Endothelial cell of umbilical vein (primary cell): Measurements from ENCODE around the gene NAP1L1.
A peak's percentile ranks its signal among the peaks of the same experiment; 100 is the strongest.

Experiments
- CTCF ChIP-seq, 2 donors: IDR thresholded peaks; 1 replicate in 1 of 2; 2 replicates in 1 of 2; pipeline ENCODE4 v1.5.1; 2011; ENCODE audit warnings: low read length in 2 of 2, mild to moderate bottlenecking in 2 of 2, moderate library complexity in 2 of 2, control low read depth in 1 of 2, inconsistent platforms in 1 of 2, low read depth in 1 of 2; ENCODE audit not compliant: insufficient read depth in 1 of 2; ENCODE audit errors: extremely low read depth in 1 of 2
- EZH2 ChIP-seq: IDR thresholded peaks from 2 replicates; pipeline ENCODE4 v1.6.1; 2012; ENCODE audit warnings: borderline replicate concordance, low read depth, mild to moderate bottlenecking, moderate library complexity, low read length, inconsistent platforms; ENCODE audit not compliant: severe bottlenecking
- JUN ChIP-seq: IDR thresholded peaks from 2 replicates; pipeline ENCODE4 v1.6.1; 2011; ENCODE audit warnings: borderline replicate concordance, low read depth; ENCODE audit not compliant: insufficient read length, insufficient read depth
- MAX ChIP-seq: IDR thresholded peaks from 2 replicates; pipeline ENCODE4 v1.6.1; 2011; ENCODE audit not compliant: insufficient read depth, insufficient read length
- MYC ChIP-seq: IDR thresholded peaks from one replicate; pipeline ENCODE4 v1.6.1; 2011; ENCODE audit warnings: mild to moderate bottlenecking, low read depth, low read length
- POLR2A ChIP-seq: IDR thresholded peaks from 2 replicates; pipeline ENCODE4 v1.6.1; 2012; ENCODE audit warnings: low read depth, mild to moderate bottlenecking, control low read depth, low read length
- POLR2AphosphoS5 ChIP-seq: IDR thresholded peaks from 2 replicates; pipeline ENCODE4 v1.6.1; 2012; ENCODE audit warnings: low read depth, mild to moderate bottlenecking, control low read depth, low read length, moderate library complexity; ENCODE audit not compliant: insufficient read depth

- TF ChIP-seq CTCF (IDR thresholded peaks at IDR 0.05; ENCODE audit: extremely low read depth in 1 of 2, insufficient read depth in 1 of 2, low read depth in 1 of 2, low read length in 2 of 2) = peak in 1 of 2 donors; percentile 38
- TF ChIP-seq POLR2A = no peak
- no peak for TF ChIP-seq JUN
- no peak for TF ChIP-seq POLR2AphosphoS5
- no peak for TF ChIP-seq MYC
- no peak for TF ChIP-seq EZH2
- TF ChIP-seq MAX = peak; percentile 18
Observed at GRCh38 chr12:76084863-76085519, 506 bp upstream of the NAP1L1 start.
